ENCODE measurements around the gene MAN2C1.

GRCh38 chr15:75368689-75369239, 357 bp upstream of the MAN2C1 start:
- TF ChIP-seq CTCF (IDR thresholded peaks at IDR 0.05; ENCODE audit: low read length) = no peak
- no peak for TF ChIP-seq EZH2 (optimal IDR thresholded peaks at IDR 0.05; ENCODE audit: low read depth, low read length)
- no peak for TF ChIP-seq EZH2phosphoT487 (IDR thresholded peaks at IDR 0.05; ENCODE audit: low read length)
